Gastrocnemius medialis (tissue), 4 donors: ENCODE data around the gene PLEKHG3. TPM values are rescaled to one million over a fixed set of nuclear protein-coding genes. Genes with fewer than 3 reads are reported as not detected.
A peak's percentile ranks its signal among the peaks of the same experiment; 100 is the strongest.

ENCODE experiments used
- ATAC-seq, 2 donors: fragments of 150-250 bp; one replicate each; pipeline ENCODE4 v1.9.1; 2016
- DNase-seq, 2 donors: peaks; one replicate each; pipeline ENCODE4 v3.0.0-alpha.2; 2019
- H3K27ac ChIP-seq, 4 donors: fragments of 200-600 bp; sonication (generic); 1 replicate in 1 of 4; 2 replicates in 3 of 4; pipeline ENCODE4 v1.5.1; 2016 to 2018; ENCODE audit warnings: mild to moderate bottlenecking in 2 of 4, moderate library complexity in 1 of 4
- H3K27me3 ChIP-seq, 3 donors: fragments of 200-600 bp; sonication (generic) in 2 of 3; 1 replicate in 1 of 3; 2 replicates in 2 of 3; pipeline versions ENCODE4 v1.5.1 to v1.6.0; 2016 to 2019; ENCODE audit warnings: mild to moderate bottlenecking in 1 of 3, moderate library complexity in 1 of 3
- H3K36me3 ChIP-seq, 2 donors: fragments of 200-600 bp; sonication (generic) in 1 of 2; one replicate each; pipeline ENCODE4 v1.5.1; 2017 to 2018
- H3K4me1 ChIP-seq, 2 donors: fragments of 200-600 bp; sonication (generic) in 1 of 2; one replicate each; pipeline ENCODE4 v1.5.1; 2016 to 2017; ENCODE audit warnings: mild to moderate bottlenecking in 2 of 2
- H3K4me3 ChIP-seq, 4 donors: fragments of 200-600 bp; sonication (generic) in 3 of 4; 1 replicate in 1 of 4; 2 replicates in 3 of 4; pipeline ENCODE4 v1.5.1; 2016 to 2019; ENCODE audit warnings: mild to moderate bottlenecking in 2 of 4
- H3K9me3 ChIP-seq, 3 donors: fragments of 200-600 bp; sonication (generic) in 2 of 3; 1 replicate in 1 of 3; 2 replicates in 2 of 3; pipeline ENCODE4 v1.5.1; 2016 to 2019
- CTCF ChIP-seq, 5 experiments: fragments of 450-650 bp in 3 of 5; fragments of 200-600 bp in 2 of 5; sonication (generic) in 2 of 5; IDR thresholded peaks in 4 of 5; conservative IDR thresholded peaks in 1 of 5; 1 replicate in 4 of 5; 2 replicates in 1 of 5; pipeline ENCODE4 v1.5.1; 2016 to 2019; ENCODE audit warnings: antibody characterized with exemption in 5 of 5, mild to moderate bottlenecking in 3 of 5, moderate library complexity in 3 of 5
- POLR2A ChIP-seq, 2 donors: fragments of 450-650 bp; IDR thresholded peaks; one replicate each; pipeline ENCODE4 v1.6.1; 2017; ENCODE audit warnings: antibody characterized with exemption in 2 of 2, mild to moderate bottlenecking in 2 of 2, moderate library complexity in 2 of 2
- in situ Hi-C, 4 donors: fragments of 200-750 bp; cut with MboI; loops; one replicate each; pipeline versions ENCODE4 v1.15.0 to v1.8.0; 2017; ENCODE audit warnings: low sequenced_read_pairs in 4 of 4
- intact Hi-C: fragments of 100-400 bp; cut with DNase I; formaldehyde crosslinking; loops from one replicate; pipeline ENCODE4 v1.15.1; 2023; ENCODE audit warnings: low total_unique reads
- total RNA-seq, 4 donors: library from RNA; depleted of rRNA; stranded (reverse); fragments of >200 nt; gene quantifications; one replicate each; pipeline versions ENCODE4 v1.1.0 to v1.2.3, GENCODE V29; 2016

PLEKHG3 gene
- total RNA-seq, 4 donors from 2014 or later: 8.8 to 18.8 (median 14.5) TPM

- no peak overlapping the region for H3K4me3 ChIP-seq
- H3K9me3 ChIP-seq: no peaks in the 10 kb centered on the region
- in situ Hi-C loops (loop anchor here (5.0 to 10.0 kb wide), 5 partner anchors 84 to 221 kb away; no protein-coding TSS in a partner anchor), intact Hi-C loops (loop anchor here (5.0 kb wide), 2 partner anchors 74 to 219 kb away; no protein-coding TSS in a partner anchor)
- ATAC-seq (no peak), DNase-seq (no peak)
- H3K36me3 ChIP-seq: no peaks in the 10 kb centered on the region
- no peaks in the 10 kb centered on the region for H3K27me3 ChIP-seq
- H3K27ac ChIP-seq: no peak overlapping the region
- TF ChIP-seq CTCF (IDR thresholded peaks at IDR 0.05 in 4 of 5, conservative IDR thresholded peaks at IDR 0.05 in 1 of 5) (no peak), POLR2A (IDR thresholded peaks at IDR 0.05) (no peak)
- H3K4me1 ChIP-seq: peaks cover 0 to 7% of the 10 kb centered on the region in 2 donors
Measured at GRCh38 chr14:64673748-64674147, 30.5 kb upstream of the PLEKHG3 start.

- no peak for TF ChIP-seq POLR2A (IDR thresholded peaks at IDR 0.05)
- TF ChIP-seq CTCF (IDR thresholded peaks at IDR 0.05 in 4 of 5, conservative IDR thresholded peaks at IDR 0.05 in 1 of 5): no peak
- H3K9me3 ChIP-seq: no peaks in the 10 kb centered on the region
- H3K27me3 ChIP-seq: no peaks in the 10 kb centered on the region
- in situ Hi-C loops (loop anchor here (5.0 to 10.0 kb wide), 5 partner anchors 82 to 220 kb away; no protein-coding TSS in a partner anchor), intact Hi-C loops (loop anchor here (5.0 kb wide), 2 partner anchors 72 to 217 kb away; no protein-coding TSS in a partner anchor)
- H3K4me3 ChIP-seq: no peak overlapping the region
- no peak for ATAC-seq
- no peaks in the 10 kb centered on the region for H3K36me3 ChIP-seq
- peak overlapping the region in 1 of 4 donors; percentile 37 for H3K27ac ChIP-seq
- no peak for DNase-seq
- peaks cover 0 to 7% of the 10 kb centered on the region in 2 donors for H3K4me1 ChIP-seq
Measured at GRCh38 chr14:64674829-64675228, 29.4 kb upstream of the PLEKHG3 start.

GRCh38 chr14:64675312-64675711 is 28.9 kb upstream of the PLEKHG3 start:
- no peak overlapping the region for H3K4me3 ChIP-seq
- H3K36me3 ChIP-seq: no peaks in the 10 kb centered on the region
- in situ Hi-C loops: loop anchor here in 3 of 4 donors (10.0 kb wide), 3 partner anchors 89 to 219 kb away; no protein-coding TSS in a partner anchor
- no peak for DNase-seq
- intact Hi-C loops: no loop called here
- no peaks in the 10 kb centered on the region for H3K27me3 ChIP-seq
- ATAC-seq: no peak
- H3K4me1 ChIP-seq: peaks cover 0 to 7% of the 10 kb centered on the region in 2 donors
- TF ChIP-seq POLR2A (IDR thresholded peaks at IDR 0.05) (no peak), CTCF (IDR thresholded peaks at IDR 0.05 in 4 of 5, conservative IDR thresholded peaks at IDR 0.05 in 1 of 5) (no peak)
- no peak overlapping the region for H3K27ac ChIP-seq
- no peaks in the 10 kb centered on the region for H3K9me3 ChIP-seq

GRCh38 chr14:64676410-64677008 is 27.7 kb upstream of the PLEKHG3 start:
- Histone ChIP-seq H3K4me1 (peaks cover under 1 to 6% of the 10 kb centered on the region in 2 donors), H3K36me3 (no peaks in the 10 kb centered on the region), H3K27ac (no peak overlapping the region), H3K27me3 (no peaks in the 10 kb centered on the region), H3K9me3 (no peaks in the 10 kb centered on the region), H3K4me3 (no peak overlapping the region)
- intact Hi-C loops (no loop called here), in situ Hi-C loops (loop anchor here in 3 of 4 donors (10.0 kb wide), 3 partner anchors 88 to 218 kb away; no protein-coding TSS in a partner anchor)
- DNase-seq (no peak), ATAC-seq (no peak)
- TF ChIP-seq CTCF (IDR thresholded peaks at IDR 0.05 in 4 of 5, conservative IDR thresholded peaks at IDR 0.05 in 1 of 5) (no peak), POLR2A (IDR thresholded peaks at IDR 0.05) (no peak)
